WTC11 (cell line): ENCODE measurements around the gene PXYLP1. TPM values are rescaled to one million over a fixed set of nuclear protein-coding genes. Genes with fewer than 3 reads are reported as not detected.

ENCODE experiments used
- ATAC-seq: fragments of 200-7000 bp; cut with Tn5 transposase; 2 replicates; pipeline ENCODE4 v1.10.0; 2021; ENCODE audit warnings: mild to moderate bottlenecking, moderate library complexity
- CTCF ChIA-PET: fragments of 300-600 bp; sonication (Branson Sonifier 250); formaldehyde crosslinking; loops from one replicate; lab custom pipeline; 2021; ENCODE audit warnings: antibody characterized with exemption; lab: Charles Lee
- POLR2A ChIA-PET: fragments of 350-600 bp; sonication (Branson Sonifier 250); formaldehyde crosslinking; loops from one replicate; lab custom pipeline; 2021; ENCODE audit warnings: antibody characterized with exemption; lab: Charles Lee
- DNase-seq: peaks from one replicate; pipeline ENCODE4 v3.0.0; 2021; ENCODE audit warnings: low spot score
- H3K27ac Mint-ChIP-seq: 2 replicates; pipeline ENCODE4 v1.8.0; 2021; ENCODE audit warnings: mixed read lengths
- H3K27me3 Mint-ChIP-seq: 2 replicates; pipeline ENCODE4 v1.8.0; 2021; ENCODE audit warnings: low read depth, mild to moderate bottlenecking, moderate library complexity, mixed read lengths
- H3K36me3 Mint-ChIP-seq: 2 replicates; pipeline ENCODE4 v1.8.0; 2021; ENCODE audit warnings: mixed read lengths
- H3K4me1 Mint-ChIP-seq: 2 replicates; pipeline ENCODE4 v1.8.0; 2022; ENCODE audit warnings: mixed read lengths
- H3K4me3 Mint-ChIP-seq: 2 replicates; pipeline ENCODE4 v1.8.0; 2021; ENCODE audit warnings: mild to moderate bottlenecking, moderate library complexity, mixed read lengths
- H3K9me3 Mint-ChIP-seq: 2 replicates; pipeline ENCODE4 v1.8.0; 2021; ENCODE audit warnings: mixed read lengths
- CREB1 ChIP-seq: sonication (generic); formaldehyde crosslinking; IDR thresholded peaks from 2 replicates; pipeline ENCODE4 v1.8.0; 2023; ENCODE audit warnings: mild to moderate bottlenecking, missing genetic modification reagents
- ESRRA ChIP-seq: sonication (generic); formaldehyde crosslinking; IDR thresholded peaks from 2 replicates; pipeline ENCODE4 v1.8.1; 2022; ENCODE audit warnings: mild to moderate bottlenecking, missing genetic modification reagents, borderline replicate concordance
- FOXJ3 ChIP-seq: sonication (generic); formaldehyde crosslinking; IDR thresholded peaks from 2 replicates; pipeline ENCODE4 v1.9.0; 2021; ENCODE audit warnings: missing genetic modification reagents, mild to moderate bottlenecking, borderline replicate concordance
- FOXK1 ChIP-seq: sonication (generic); formaldehyde crosslinking; IDR thresholded peaks from 2 replicates; pipeline ENCODE4 v1.8.0; 2022; ENCODE audit warnings: mild to moderate bottlenecking, moderate library complexity, missing genetic modification reagents
- FOXP1 ChIP-seq: sonication (generic); formaldehyde crosslinking; IDR thresholded peaks from 2 replicates; pipeline ENCODE4 v1.8.0; 2022; ENCODE audit warnings: missing genetic modification reagents, mild to moderate bottlenecking, moderate library complexity, borderline replicate concordance
- JUN ChIP-seq: sonication (generic); formaldehyde crosslinking; IDR thresholded peaks from 2 replicates; pipeline ENCODE4 v1.8.0; 2023; ENCODE audit warnings: mild to moderate bottlenecking, missing genetic modification reagents
- MXD4 ChIP-seq: fragments of 250-450 bp; sonication (Bioruptor Pico); IDR thresholded peaks from 2 replicates; pipeline ENCODE4 v1.8.0; 2021; ENCODE audit warnings: mild to moderate bottlenecking, moderate library complexity, borderline replicate concordance
- NFE2L1 ChIP-seq: sonication (generic); formaldehyde crosslinking; IDR thresholded peaks from 2 replicates; pipeline ENCODE4 v1.8.1; 2023; ENCODE audit warnings: missing genetic modification reagents
- PRRX2 ChIP-seq: fragments of 250-450 bp; sonication (Bioruptor Pico); IDR thresholded peaks from 2 replicates; pipeline ENCODE4 v1.8.0; 2021; ENCODE audit warnings: mild to moderate bottlenecking
- SP1 ChIP-seq: sonication (generic); formaldehyde crosslinking; conservative IDR thresholded peaks from 2 replicates; pipeline ENCODE4 v1.8.1; 2022; ENCODE audit warnings: missing genetic modification reagents
- ZBTB21 ChIP-seq: sonication (generic); formaldehyde crosslinking; IDR thresholded peaks from 2 replicates; pipeline ENCODE4 v1.8.1; 2023; ENCODE audit warnings: mild to moderate bottlenecking, missing genetic modification reagents, borderline replicate concordance
- ZNF396 ChIP-seq: fragments of 250-450 bp; sonication (Bioruptor Pico); IDR thresholded peaks from 2 replicates; pipeline ENCODE4 v1.8.0; 2021; ENCODE audit warnings: mild to moderate bottlenecking, moderate library complexity, borderline replicate concordance
- total RNA-seq: library from RNA; stranded (reverse); gene quantifications from 3 replicates; pipeline ENCODE4 v1.2.3, GENCODE V29; 2021
- TF ChIP-seq, protein P1 (sequence below): sonication (generic); formaldehyde crosslinking; IDR thresholded peaks from 2 replicates; pipeline ENCODE4 v1.8.1; 2022; ENCODE audit warnings: missing genetic modification reagents, borderline replicate concordance
- TF ChIP-seq, protein P2 (sequence below): fragments of 250-450 bp; sonication (Bioruptor Pico); conservative IDR thresholded peaks from 2 replicates; pipeline ENCODE4 v1.9.0; 2021; ENCODE audit warnings: mild to moderate bottlenecking
- TF ChIP-seq, protein P3 (sequence below): sonication (generic); formaldehyde crosslinking; IDR thresholded peaks from 2 replicates; pipeline ENCODE4 v1.8.0; 2022; ENCODE audit warnings: mild to moderate bottlenecking, missing genetic modification reagents
- TF ChIP-seq, protein P4 (sequence below): fragments of 200-600 bp; IDR thresholded peaks from 2 replicates; pipeline ENCODE4 v1.8.0; 2022; ENCODE audit warnings: antibody characterized with exemption
- TF ChIP-seq, protein P5 (sequence below): sonication (generic); formaldehyde crosslinking; IDR thresholded peaks from 2 replicates; pipeline ENCODE4 v1.8.0; 2023; ENCODE audit warnings: mild to moderate bottlenecking, missing genetic modification reagents
- TF ChIP-seq, protein P6 (sequence below): sonication (generic); formaldehyde crosslinking; IDR thresholded peaks from 2 replicates; pipeline ENCODE4 v1.8.1; 2022; ENCODE audit warnings: mild to moderate bottlenecking, missing genetic modification reagents, moderate library complexity, borderline replicate concordance

Gene PXYLP1
- total RNA-seq, 1 experiment from 2014 or later = 20.1 TPM

DNA sequence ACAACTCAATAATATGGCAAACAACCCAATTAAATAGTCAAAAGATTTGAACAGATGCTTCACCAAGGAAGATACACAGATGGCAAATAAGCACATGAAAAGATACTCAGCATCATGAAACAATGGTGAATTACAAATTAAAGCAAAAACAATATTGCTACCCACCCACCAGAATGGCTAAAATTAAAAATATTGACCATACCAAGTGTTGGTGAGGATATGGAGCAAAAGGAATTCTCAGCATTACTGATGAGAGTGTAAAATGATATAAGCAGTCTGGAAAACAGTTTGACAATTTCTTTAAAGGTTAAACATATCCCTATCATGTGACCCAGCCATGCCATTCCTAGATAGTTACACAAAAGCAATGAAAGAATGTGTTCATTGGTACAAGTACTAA lies 5.7 kb upstream of the PXYLP1 start (continued):
- TF ChIP-seq MXD4 (CRISPR knock-in tag) = no peak
- TF ChIP-seq, protein P1, sequence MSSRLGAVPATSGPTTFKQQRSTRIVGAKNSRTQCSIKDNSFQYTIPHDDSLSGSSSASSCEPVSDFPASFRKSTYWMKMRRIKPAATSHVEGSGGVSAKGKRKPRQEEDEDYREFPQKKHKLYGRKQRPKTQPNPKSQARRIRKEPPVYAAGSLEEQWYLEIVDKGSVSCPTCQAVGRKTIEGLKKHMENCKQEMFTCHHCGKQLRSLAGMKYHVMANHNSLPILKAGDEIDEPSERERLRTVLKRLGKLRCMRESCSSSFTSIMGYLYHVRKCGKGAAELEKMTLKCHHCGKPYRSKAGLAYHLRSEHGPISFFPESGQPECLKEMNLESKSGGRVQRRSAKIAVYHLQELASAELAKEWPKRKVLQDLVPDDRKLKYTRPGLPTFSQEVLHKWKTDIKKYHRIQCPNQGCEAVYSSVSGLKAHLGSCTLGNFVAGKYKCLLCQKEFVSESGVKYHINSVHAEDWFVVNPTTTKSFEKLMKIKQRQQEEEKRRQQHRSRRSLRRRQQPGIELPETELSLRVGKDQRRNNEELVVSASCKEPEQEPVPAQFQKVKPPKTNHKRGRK (CRISPR knock-in tag) = no peak

DNA sequence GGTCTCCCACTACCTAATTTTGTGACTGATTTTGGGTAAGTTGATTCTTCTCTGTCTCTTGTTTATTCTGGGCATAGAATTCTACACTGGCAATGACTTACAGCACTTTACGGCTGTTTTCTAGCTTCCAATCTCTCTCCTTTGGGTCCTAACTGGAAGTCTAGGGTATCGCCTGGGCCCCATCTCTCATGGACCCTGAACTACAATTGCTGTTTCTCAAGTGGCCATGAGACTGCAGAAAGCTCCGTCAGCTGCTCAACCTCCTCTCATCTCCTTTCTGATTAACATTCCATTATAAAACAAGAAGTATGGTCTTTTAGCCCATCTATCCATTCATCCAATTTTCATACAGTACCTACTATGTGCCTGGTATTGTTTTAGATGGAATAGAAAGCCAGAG lies 4.4 kb upstream of the PXYLP1 start:
- Mint-ChIP-seq H3K27me3 (peaks cover 24% of the 10 kb centered on the region), H3K9me3 (peaks cover 38% of the 10 kb centered on the region), H3K36me3 (peaks cover 7% of the 10 kb centered on the region), H3K4me3 (no peak overlapping the region), H3K4me1 (peaks cover 37% of the 10 kb centered on the region), H3K27ac (no peak overlapping the region)
- ChIA-PET CTCF (no interaction called here), POLR2A (no interaction called here)
- TF ChIP-seq PRRX2 (CRISPR knock-in tag) (no peak), FOXK1 (CRISPR knock-in tag) (no peak), ESRRA (no peak), ZBTB21 (CRISPR knock-in tag) (no peak), ZNF396 (CRISPR knock-in tag) (no peak), CREB1 (CRISPR knock-in tag) (no peak), JUN (CRISPR knock-in tag) (no peak)
- TF ChIP-seq, protein P2, sequence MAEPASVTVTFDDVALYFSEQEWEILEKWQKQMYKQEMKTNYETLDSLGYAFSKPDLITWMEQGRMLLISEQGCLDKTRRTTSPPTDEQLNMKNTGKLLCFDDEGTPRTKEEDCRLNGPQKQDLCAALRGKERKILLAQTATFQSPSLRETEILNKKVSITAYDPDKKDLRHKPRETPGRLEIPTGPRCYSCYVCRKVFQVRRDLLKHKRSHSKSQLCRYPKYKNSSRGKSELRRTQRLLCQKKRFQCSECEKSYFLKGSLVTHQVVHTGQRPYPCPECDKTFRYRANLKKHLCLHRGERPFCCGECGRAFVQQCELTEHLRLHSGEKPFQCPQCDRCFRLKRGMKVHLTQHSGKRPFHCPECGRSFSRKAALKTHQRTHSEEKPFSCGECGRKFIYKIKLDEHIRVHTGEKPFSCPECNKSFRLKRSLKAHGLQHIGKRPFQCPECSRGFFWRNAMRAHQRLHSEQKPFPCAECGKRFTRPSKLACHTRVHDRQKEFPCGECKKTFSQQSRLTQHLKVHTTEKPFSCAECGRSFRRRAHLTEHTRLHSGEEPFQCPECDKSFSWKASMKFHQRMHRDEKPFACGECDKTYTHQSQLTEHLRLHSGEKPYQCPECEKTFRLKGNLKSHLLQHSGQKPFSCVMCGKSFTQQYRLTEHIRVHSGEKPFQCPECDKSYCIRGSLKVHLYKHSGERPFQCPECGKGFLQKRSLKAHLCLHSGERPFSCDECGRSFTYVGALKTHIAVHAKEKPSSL (CRISPR knock-in tag) = no peak
- TF ChIP-seq, protein P3, sequence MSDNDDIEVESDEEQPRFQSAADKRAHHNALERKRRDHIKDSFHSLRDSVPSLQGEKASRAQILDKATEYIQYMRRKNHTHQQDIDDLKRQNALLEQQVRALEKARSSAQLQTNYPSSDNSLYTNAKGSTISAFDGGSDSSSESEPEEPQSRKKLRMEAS (CRISPR knock-in tag) = no peak
- ATAC-seq (no peak), DNase-seq (no peak)

DNA sequence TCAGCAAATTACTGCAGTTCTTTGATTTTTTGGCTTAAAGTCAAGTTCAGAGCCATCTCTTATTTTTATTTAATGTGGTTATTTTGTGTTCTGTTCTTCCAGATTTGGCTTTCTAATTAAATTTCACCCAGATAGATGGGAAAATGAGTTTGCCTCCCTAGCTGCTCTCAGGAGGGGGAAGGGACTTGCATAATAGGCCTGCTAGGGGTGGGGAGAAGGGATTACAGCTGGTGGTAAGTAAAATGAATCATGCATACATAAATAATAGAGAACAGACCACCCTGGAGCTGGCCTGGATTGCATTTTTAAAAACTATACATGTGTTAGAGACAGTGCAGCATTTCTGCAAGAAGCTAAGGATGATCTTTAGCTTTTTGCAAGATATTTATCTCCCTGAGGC lies 3.9 kb upstream of the PXYLP1 start:
- no peak overlapping the region for H3K4me3 Mint-ChIP-seq
- no peak for DNase-seq
- CTCF ChIA-PET = interaction anchor here (1.6 kb wide), 1 partner anchor 35 kb away, joined by 3 read pairs; no protein-coding TSS in a partner anchor
- TF ChIP-seq FOXP1 (CRISPR knock-in tag) = no peak
- TF ChIP-seq, protein P4, sequence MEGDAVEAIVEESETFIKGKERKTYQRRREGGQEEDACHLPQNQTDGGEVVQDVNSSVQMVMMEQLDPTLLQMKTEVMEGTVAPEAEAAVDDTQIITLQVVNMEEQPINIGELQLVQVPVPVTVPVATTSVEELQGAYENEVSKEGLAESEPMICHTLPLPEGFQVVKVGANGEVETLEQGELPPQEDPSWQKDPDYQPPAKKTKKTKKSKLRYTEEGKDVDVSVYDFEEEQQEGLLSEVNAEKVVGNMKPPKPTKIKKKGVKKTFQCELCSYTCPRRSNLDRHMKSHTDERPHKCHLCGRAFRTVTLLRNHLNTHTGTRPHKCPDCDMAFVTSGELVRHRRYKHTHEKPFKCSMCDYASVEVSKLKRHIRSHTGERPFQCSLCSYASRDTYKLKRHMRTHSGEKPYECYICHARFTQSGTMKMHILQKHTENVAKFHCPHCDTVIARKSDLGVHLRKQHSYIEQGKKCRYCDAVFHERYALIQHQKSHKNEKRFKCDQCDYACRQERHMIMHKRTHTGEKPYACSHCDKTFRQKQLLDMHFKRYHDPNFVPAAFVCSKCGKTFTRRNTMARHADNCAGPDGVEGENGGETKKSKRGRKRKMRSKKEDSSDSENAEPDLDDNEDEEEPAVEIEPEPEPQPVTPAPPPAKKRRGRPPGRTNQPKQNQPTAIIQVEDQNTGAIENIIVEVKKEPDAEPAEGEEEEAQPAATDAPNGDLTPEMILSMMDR = no peak
- TF ChIP-seq, all 79 proteins: peak for 0
- H3K36me3 Mint-ChIP-seq = peaks cover 7% of the 10 kb centered on the region
- POLR2A ChIA-PET = no interaction called here
- peaks cover 33% of the 10 kb centered on the region for H3K9me3 Mint-ChIP-seq
- peaks cover 42% of the 10 kb centered on the region for H3K4me1 Mint-ChIP-seq
- no peak overlapping the region for H3K27ac Mint-ChIP-seq
- no peak for ATAC-seq
- peaks cover 29% of the 10 kb centered on the region for H3K27me3 Mint-ChIP-seq

DNA sequence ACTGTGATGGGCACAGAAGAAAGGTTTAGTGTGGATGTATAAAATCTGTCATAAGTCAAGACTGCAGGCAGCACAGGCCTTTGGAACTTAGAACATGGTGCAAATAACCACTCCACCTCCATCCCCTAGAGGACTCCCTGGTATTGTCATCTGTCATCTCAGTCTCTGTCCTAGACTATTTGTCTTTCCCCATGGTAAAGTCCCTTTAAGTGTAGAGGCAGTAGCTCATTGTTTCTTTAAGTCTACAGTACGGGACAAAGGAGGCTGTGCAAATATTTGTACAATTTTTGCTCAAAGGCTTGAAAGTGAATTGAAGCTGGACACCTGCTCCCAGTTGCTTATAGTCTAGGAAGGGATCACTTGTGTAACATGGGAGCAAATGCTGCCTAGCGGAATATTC lies 3.2 kb upstream of the PXYLP1 start:
- H3K27ac Mint-ChIP-seq = no peak overlapping the region
- TF ChIP-seq, protein P5, sequence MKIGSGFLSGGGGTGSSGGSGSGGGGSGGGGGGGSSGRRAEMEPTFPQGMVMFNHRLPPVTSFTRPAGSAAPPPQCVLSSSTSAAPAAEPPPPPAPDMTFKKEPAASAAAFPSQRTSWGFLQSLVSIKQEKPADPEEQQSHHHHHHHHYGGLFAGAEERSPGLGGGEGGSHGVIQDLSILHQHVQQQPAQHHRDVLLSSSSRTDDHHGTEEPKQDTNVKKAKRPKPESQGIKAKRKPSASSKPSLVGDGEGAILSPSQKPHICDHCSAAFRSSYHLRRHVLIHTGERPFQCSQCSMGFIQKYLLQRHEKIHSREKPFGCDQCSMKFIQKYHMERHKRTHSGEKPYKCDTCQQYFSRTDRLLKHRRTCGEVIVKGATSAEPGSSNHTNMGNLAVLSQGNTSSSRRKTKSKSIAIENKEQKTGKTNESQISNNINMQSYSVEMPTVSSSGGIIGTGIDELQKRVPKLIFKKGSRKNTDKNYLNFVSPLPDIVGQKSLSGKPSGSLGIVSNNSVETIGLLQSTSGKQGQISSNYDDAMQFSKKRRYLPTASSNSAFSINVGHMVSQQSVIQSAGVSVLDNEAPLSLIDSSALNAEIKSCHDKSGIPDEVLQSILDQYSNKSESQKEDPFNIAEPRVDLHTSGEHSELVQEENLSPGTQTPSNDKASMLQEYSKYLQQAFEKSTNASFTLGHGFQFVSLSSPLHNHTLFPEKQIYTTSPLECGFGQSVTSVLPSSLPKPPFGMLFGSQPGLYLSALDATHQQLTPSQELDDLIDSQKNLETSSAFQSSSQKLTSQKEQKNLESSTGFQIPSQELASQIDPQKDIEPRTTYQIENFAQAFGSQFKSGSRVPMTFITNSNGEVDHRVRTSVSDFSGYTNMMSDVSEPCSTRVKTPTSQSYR (CRISPR knock-in tag) = no peak
- TF ChIP-seq, protein P6, sequence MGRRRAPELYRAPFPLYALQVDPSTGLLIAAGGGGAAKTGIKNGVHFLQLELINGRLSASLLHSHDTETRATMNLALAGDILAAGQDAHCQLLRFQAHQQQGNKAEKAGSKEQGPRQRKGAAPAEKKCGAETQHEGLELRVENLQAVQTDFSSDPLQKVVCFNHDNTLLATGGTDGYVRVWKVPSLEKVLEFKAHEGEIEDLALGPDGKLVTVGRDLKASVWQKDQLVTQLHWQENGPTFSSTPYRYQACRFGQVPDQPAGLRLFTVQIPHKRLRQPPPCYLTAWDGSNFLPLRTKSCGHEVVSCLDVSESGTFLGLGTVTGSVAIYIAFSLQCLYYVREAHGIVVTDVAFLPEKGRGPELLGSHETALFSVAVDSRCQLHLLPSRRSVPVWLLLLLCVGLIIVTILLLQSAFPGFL = no peak
- no peak for TF ChIP-seq NFE2L1
- no peak for TF ChIP-seq FOXJ3
- TF ChIP-seq SP1 = no peak
- TF ChIP-seq, protein P1 (CRISPR knock-in tag) = no peak

More for the DNA sequence above, 3.2 kb upstream of the PXYLP1 start:
- CTCF ChIA-PET = interaction anchor here (1.6 kb wide), 1 partner anchor 35 kb away, joined by 3 read pairs; no protein-coding TSS in a partner anchor
- POLR2A ChIA-PET = no interaction called here
- H3K9me3 Mint-ChIP-seq = peaks cover 26% of the 10 kb centered on the region
- H3K27me3 Mint-ChIP-seq = peaks cover 35% of the 10 kb centered on the region
- peaks cover 44% of the 10 kb centered on the region for H3K4me1 Mint-ChIP-seq
- ATAC-seq (no peak), DNase-seq (no peak)
- H3K4me3 Mint-ChIP-seq = no peak overlapping the region
- peaks cover 4% of the 10 kb centered on the region for H3K36me3 Mint-ChIP-seq
